ENCODE results near the gene AXIN2. TPM values are rescaled to one million over a fixed set of nuclear protein-coding genes. Genes with fewer than 3 reads are reported as not detected.

The AXIN2 gene
- total RNA-seq, 1 donor from 2014 or later = 8.9 TPM

GRCh38 chr17:65546579-65546978 is 14.9 kb downstream of the AXIN2 start:
- H3K36me3 Mint-ChIP-seq (ENCODE audit: low read depth, unreplicated experiment) = peaks cover 33% of the 10 kb centered on the region
- no peak overlapping the region for H2AFZ ChIP-seq (ENCODE audit: low read depth, low read length)
- peaks cover 10% of the 10 kb centered on the region for H3K4me1 ChIP-seq (ENCODE audit: insufficient read depth, low read length)
- no peaks in the 10 kb centered on the region for H3K27me3 ChIP-seq (ENCODE audit: insufficient read depth, low read length)
- H3K27ac Mint-ChIP-seq (ENCODE audit: unreplicated experiment) = no peak overlapping the region
- H4K20me1 ChIP-seq (ENCODE audit: insufficient read depth, low read length) = peaks cover 79% of the 10 kb centered on the region
- no peak overlapping the region for H3K9ac ChIP-seq (ENCODE audit: low read length)
- TF ChIP-seq EZH2 (IDR thresholded peaks at IDR 0.05; ENCODE audit: insufficient read depth, low read length) = no peak
- TF ChIP-seq CTCF (IDR thresholded peaks at IDR 0.05; ENCODE audit: insufficient read depth, low read depth, low read length) = no peak
- H3K79me2 ChIP-seq (ENCODE audit: insufficient read depth, low read length) = peaks cover 49% of the 10 kb centered on the region
- H3K36me3 ChIP-seq (ENCODE audit: insufficient read depth, low read length) = peaks cover 9% of the 10 kb centered on the region
- H3K27me3 Mint-ChIP-seq (ENCODE audit: low read depth, unreplicated experiment) = no peaks in the 10 kb centered on the region
- no peak overlapping the region for H3K4me3 ChIP-seq (ENCODE audit: insufficient read depth, low read depth, low read length)
- DNase-seq (ENCODE audit: low read depth) (no peak), FAIRE-seq (no peak)
- no peak overlapping the region for H3K27ac ChIP-seq (ENCODE audit: low read depth, low read length)
- no peaks in the 10 kb centered on the region for H3K9me3 ChIP-seq (ENCODE audit: insufficient read depth, low read depth, low read length)
- H3K4me3 Mint-ChIP-seq (ENCODE audit: unreplicated experiment) = no peak overlapping the region
- H3K4me2 ChIP-seq (ENCODE audit: low read length) = no peak overlapping the region
- H3K4me1 Mint-ChIP-seq (ENCODE audit: low read depth, unreplicated experiment) = peaks cover 5% of the 10 kb centered on the region
- H3K9me3 Mint-ChIP-seq (ENCODE audit: unreplicated experiment) = peaks cover 4% of the 10 kb centered on the region

GRCh38 chr17:65545705-65546523 is 15.5 kb downstream of the AXIN2 start:
- Histone ChIP-seq H3K9ac (ENCODE audit: low read length) (no peak overlapping the region), H3K4me1 (ENCODE audit: insufficient read depth, low read length) (peaks cover 10% of the 10 kb centered on the region), H3K9me3 (ENCODE audit: insufficient read depth, low read depth, low read length) (no peaks in the 10 kb centered on the region), H3K36me3 (ENCODE audit: insufficient read depth, low read length) (peaks cover 14% of the 10 kb centered on the region), H3K4me3 (ENCODE audit: insufficient read depth, low read depth, low read length) (no peak overlapping the region), H3K27me3 (ENCODE audit: insufficient read depth, low read length) (no peaks in the 10 kb centered on the region), H3K27ac (ENCODE audit: low read depth, low read length) (no peak overlapping the region), H3K79me2 (ENCODE audit: insufficient read depth, low read length) (peaks cover 43% of the 10 kb centered on the region), H3K4me2 (ENCODE audit: low read length) (no peak overlapping the region), H2AFZ (ENCODE audit: low read depth, low read length) (no peak overlapping the region), H4K20me1 (ENCODE audit: insufficient read depth, low read length) (peaks cover 79% of the 10 kb centered on the region)
- Mint-ChIP-seq H3K4me3 (ENCODE audit: unreplicated experiment) (no peak overlapping the region), H3K36me3 (ENCODE audit: low read depth, unreplicated experiment) (peaks cover 36% of the 10 kb centered on the region), H3K27me3 (ENCODE audit: low read depth, unreplicated experiment) (no peaks in the 10 kb centered on the region), H3K9me3 (ENCODE audit: unreplicated experiment) (peaks cover 4% of the 10 kb centered on the region), H3K4me1 (ENCODE audit: low read depth, unreplicated experiment) (peaks cover 2% of the 10 kb centered on the region), H3K27ac (ENCODE audit: unreplicated experiment) (no peak overlapping the region)
- TF ChIP-seq EZH2 (IDR thresholded peaks at IDR 0.05; ENCODE audit: insufficient read depth, low read length) (no peak), CTCF (IDR thresholded peaks at IDR 0.05; ENCODE audit: insufficient read depth, low read depth, low read length) (no peak)
- DNase-seq (ENCODE audit: low read depth) (no peak), FAIRE-seq (no peak)

GRCh38 chr17:65544672-65545071 is 16.8 kb downstream of the AXIN2 start:
- Histone ChIP-seq H3K79me2 (ENCODE audit: insufficient read depth, low read length) (peaks cover 30% of the 10 kb centered on the region), H3K9ac (ENCODE audit: low read length) (no peak overlapping the region), H3K4me2 (ENCODE audit: low read length) (no peak overlapping the region), H3K27me3 (ENCODE audit: insufficient read depth, low read length) (no peaks in the 10 kb centered on the region), H3K27ac (ENCODE audit: low read depth, low read length) (no peak overlapping the region), H3K9me3 (ENCODE audit: insufficient read depth, low read depth, low read length) (no peaks in the 10 kb centered on the region), H3K36me3 (ENCODE audit: insufficient read depth, low read length) (peaks cover 14% of the 10 kb centered on the region), H3K4me3 (ENCODE audit: insufficient read depth, low read depth, low read length) (no peak overlapping the region), H4K20me1 (ENCODE audit: insufficient read depth, low read length) (peaks cover 67% of the 10 kb centered on the region), H3K4me1 (ENCODE audit: insufficient read depth, low read length) (peaks cover 10% of the 10 kb centered on the region), H2AFZ (ENCODE audit: low read depth, low read length) (no peak overlapping the region)
- Mint-ChIP-seq H3K4me1 (ENCODE audit: low read depth, unreplicated experiment) (peaks cover 3% of the 10 kb centered on the region), H3K9me3 (ENCODE audit: unreplicated experiment) (peaks cover 3% of the 10 kb centered on the region), H3K27me3 (ENCODE audit: low read depth, unreplicated experiment) (no peaks in the 10 kb centered on the region), H3K4me3 (ENCODE audit: unreplicated experiment) (no peak overlapping the region), H3K27ac (ENCODE audit: unreplicated experiment) (no peak overlapping the region), H3K36me3 (ENCODE audit: low read depth, unreplicated experiment) (peaks cover 33% of the 10 kb centered on the region)
- DNase-seq (ENCODE audit: low read depth) (no peak), FAIRE-seq (no peak)
- TF ChIP-seq CTCF (IDR thresholded peaks at IDR 0.05; ENCODE audit: insufficient read depth, low read depth, low read length) = no peak
- TF ChIP-seq EZH2 (IDR thresholded peaks at IDR 0.05; ENCODE audit: insufficient read depth, low read length) = no peak

Measured in astrocyte (in vitro differentiated cells and primary cell).